OCI-LY7 (cell line): ENCODE measurements around the gene TOMM20.

Experiments used
- CTCF ChIP-seq: fragments of 200-600 bp; sonication (generic); conservative IDR thresholded peaks from 2 replicates; pipeline ENCODE4 v1.5.1; 2014; ENCODE audit warnings: mild to moderate bottlenecking, antibody characterized with exemption, low read length, moderate library complexity, mixed read lengths
- EZH2phosphoT487 ChIP-seq: fragments of 200-600 bp; sonication (generic); IDR thresholded peaks from 2 replicates; pipeline ENCODE4 v1.6.1; 2018; ENCODE audit warnings: low read depth, borderline replicate concordance, mild to moderate bottlenecking, mixed run types, antibody characterized with exemption, low read length, moderate library complexity, mixed read lengths

DNA sequence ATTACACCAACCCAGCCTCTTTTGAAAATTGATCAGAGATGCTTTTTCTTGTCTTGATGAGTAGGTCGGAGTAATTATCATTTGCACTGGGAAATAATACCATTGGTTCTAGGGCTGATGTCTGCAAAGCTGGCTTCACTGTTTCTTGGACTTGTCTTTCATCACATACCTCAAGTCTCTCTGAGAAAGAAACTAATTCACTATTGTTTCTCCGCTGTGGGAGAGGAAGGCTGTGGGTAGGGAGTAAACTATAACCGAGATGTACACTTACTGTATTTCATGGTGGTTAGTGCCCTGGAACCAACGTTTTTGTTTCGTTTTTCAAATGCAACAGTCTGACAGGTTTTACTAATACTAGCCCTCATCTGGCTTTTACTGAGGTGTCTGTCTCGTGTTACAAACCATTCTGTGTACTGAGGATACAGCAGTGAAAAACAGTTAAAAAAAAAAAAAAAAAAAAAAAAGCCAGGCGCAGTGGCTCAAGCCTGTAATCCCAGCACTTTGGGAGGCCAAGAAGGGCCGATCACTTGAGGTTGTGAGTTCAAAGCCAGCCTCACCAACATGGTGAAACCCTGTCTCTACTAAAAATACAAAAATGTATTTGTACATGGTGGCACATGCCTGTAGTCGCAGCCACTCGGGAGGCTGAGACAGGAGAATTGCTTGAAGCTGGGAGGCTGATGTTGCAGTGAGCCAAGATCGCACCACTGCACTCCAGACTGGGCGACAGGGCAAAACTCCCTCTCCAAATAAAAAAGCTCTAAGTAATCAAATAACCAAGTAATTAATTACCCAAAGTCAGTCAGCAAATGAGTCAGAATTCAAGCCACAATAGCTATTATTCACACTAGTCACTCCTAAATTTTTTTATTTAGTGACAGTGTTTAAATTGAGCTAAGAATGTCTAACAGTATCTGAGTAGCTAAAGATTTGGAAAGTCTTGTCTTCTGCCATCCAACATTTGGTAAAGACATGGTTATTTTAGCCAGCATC is 23.3 kb downstream of the TOMM20 start:
- TF ChIP-seq CTCF (no peak), EZH2phosphoT487 (no peak)
